Kidney capillary endothelial cell (primary cell): ENCODE measurements around the gene RPS6KA1.
"Not testable (repeated sequence)": the region's sequence is repeated elsewhere in the genome, so short reads cannot be mapped to it uniquely, and the experiment has no call there.

Experiments
- DNase-seq: peaks from one replicate; pipeline ENCODE4 v3.0.0-alpha.2; 2018; ENCODE audit warnings: low spot score

RPS6KA1 gene

DNA sequence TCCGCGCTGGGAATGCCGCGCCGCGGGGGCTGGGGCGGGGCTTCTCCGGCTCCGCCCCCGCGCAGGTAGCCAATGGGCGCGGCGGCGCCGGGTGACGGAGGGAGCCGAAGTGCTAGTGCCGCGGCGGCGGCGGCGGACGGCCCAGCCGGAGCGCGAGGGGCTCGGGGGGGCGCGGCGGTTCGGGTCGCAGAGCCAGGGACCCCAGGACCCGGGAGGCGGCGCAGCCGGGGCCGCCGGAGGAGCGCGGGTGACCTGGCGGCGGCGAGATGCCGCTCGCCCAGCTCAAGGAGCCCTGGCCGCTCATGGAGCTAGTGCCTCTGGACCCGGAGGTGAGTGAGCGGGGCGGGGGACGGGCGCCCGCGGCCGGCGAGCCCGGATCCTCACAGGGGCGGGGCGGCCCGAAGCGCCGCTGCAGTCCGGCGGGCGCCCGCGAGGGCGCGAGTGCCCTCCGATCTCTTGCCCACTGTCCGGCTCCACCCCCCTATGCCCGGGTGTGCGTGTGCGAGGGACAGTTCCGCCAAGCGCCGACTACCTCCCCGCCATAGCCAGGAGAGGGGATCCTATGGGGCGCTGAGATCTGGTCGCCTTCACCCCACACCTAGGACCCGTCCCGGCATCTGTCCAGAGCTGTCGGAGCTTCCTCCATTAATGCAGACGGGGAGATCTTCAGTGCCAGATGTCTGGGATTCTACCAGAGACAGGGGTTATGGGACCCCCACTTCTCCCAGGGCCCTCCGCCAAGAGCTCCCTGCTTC lies at the start of gene RPS6KA1:
Gene RPS6KA1 (plus strand): TSS at position 107 of the 755 bp plus-strand sequence. CDS start 160 bp downstream, at position 267.
- DNase-seq = no peak

DNA sequence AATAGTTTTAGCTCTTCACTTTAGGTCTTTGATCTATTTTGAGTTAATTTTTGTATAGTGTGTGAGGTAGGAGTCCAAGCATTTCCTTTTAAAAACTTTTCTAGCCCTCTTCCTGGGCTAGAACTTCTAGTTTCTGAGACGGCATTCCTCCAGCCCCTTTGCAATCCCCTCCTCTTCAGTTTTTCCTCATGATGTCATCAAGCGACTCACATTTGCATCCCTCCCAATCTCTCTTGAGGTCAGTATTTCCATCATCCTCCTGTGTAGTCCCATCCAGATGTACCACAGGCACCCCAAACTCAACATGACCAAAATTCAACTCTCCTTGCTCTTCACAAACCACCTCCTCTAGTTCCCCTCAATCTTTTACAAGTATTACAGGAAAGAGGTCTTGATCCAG lies 46.6 kb upstream of the RPS6KA1 start:
- no peak for DNase-seq

DNA sequence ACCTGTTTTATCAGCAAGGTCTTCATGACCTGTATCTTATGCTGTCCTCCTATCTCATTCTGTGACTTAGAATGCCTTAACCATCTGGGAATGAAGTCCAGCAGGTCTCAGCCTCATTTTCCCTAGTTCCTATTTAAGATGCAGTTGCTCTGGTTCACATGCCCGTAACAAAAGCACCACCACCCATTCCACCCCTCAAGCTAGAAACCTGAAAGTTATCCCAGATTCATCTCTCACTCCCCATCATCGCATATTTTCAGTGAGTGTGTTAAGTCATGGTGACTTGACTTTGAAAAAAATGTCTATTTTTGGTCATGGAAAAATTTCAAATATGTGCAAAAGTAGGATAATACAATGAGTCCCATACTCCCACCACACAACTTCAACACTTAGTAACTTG lies 45.6 kb upstream of the RPS6KA1 start:
- no peak for DNase-seq

GRCh38 chr1:26490155-26490554 lies 39.4 kb upstream of the RPS6KA1 start:
- no peak for DNase-seq

DNA sequence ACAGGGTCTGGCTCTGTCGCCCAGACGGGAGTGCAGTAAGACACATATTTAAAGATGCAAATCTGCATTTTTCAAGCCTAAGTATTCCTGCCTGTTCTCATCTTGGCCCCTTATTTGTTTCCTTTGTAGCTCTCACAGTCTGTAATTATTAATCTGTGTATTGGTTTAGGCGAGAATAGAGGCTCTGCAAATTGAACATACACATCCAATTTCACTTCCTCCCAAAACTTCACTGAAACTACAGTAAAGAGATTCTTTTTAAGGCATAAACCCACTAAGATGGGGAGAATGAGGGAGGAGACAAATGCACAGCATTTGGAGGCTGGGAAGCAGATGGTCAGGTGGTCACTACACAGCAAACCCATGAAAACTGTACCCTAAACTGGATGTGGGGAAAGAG lies 36.3 kb upstream of the RPS6KA1 start:
- no peak for DNase-seq

DNA sequence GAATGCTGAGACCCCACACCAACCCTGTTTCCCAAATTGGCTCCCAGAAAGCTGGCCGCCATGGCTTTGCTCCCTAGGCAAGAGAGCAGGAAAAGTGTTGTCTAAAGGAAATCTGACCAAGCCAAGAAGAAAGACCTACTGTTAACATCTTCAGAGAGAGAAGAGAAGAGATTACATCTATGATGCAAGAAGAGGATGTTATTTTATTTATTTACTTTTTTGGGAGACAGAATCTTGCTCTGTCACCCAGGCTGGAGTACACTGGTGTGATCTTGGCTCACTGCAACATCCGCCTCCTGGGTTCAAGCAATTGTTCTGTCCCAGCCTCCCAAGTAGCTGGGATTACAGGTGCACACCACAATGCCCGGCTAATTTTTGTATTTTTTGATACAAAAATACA lies 35.6 kb upstream of the RPS6KA1 start:
- DNase-seq = no peak

DNA sequence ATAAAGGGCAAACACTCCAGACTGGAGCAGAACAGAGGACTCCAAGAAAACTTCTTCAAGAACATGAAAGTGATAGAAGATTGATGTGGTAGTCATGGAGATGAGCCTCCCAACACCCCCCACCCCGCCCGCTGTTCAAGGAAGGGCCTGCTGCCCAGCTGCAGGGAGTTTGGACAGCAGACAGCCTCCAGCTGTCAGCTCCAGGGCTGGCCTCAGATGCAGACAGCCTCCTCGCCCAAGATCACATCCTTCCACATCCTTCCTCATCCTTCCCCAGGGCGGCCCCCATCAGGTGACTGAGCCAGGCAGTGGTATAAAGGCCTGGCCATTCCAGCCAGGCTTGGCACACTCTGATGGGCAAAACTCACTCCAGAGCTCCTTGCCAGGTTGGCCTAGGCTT lies 32.7 kb upstream of the RPS6KA1 start:
- DNase-seq = no peak

DNA sequence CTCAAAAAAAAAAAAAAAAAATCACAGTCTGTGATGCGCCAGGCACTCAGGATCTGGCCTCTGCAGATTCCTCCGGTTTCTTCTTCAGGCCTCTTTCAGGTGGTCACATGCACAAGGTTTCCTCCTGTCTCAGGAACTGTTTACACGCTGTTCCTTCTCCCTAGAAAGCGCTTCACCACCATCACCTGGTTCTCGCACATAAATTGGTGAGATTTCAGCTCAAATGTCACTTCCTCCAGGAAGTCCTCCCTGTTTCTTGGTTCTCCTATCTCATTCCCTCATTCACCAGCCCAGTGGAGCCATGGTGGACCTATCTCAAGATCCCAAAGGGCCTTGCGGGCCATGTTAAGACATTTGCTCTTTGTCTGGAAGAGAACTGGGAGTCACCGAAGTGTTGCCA lies 30.7 kb upstream of the RPS6KA1 start:
- no peak for DNase-seq

- DNase-seq = peak; percentile 59
Observed at GRCh38 chr1:26500488-26501175, 28.9 kb upstream of the RPS6KA1 start.

DNA sequence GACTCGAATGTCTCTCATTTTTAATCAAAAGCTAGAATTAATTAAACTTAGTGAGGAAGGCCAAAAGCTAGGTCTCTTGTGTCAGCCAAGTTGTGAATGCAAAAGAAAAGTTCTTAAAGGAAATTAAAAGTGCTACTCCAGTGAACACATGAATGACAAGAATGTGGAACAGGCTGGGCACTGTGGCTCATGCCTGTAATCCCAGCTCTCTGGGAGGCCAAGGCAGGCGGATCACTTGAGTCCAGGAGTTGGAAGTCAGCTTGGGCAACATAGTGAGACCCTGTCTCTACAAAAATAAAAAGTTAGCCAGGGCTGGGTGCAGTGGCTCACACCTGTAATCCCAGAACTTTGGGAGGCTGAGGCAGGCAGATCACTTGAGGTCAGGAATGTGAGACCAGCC lies 18.9 kb upstream of the RPS6KA1 start:
- DNase-seq = not testable (repeated sequence)

- DNase-seq = not testable (repeated sequence)
Observed at GRCh38 chr1:26515836-26516235, 13.7 kb upstream of the RPS6KA1 start.

DNA sequence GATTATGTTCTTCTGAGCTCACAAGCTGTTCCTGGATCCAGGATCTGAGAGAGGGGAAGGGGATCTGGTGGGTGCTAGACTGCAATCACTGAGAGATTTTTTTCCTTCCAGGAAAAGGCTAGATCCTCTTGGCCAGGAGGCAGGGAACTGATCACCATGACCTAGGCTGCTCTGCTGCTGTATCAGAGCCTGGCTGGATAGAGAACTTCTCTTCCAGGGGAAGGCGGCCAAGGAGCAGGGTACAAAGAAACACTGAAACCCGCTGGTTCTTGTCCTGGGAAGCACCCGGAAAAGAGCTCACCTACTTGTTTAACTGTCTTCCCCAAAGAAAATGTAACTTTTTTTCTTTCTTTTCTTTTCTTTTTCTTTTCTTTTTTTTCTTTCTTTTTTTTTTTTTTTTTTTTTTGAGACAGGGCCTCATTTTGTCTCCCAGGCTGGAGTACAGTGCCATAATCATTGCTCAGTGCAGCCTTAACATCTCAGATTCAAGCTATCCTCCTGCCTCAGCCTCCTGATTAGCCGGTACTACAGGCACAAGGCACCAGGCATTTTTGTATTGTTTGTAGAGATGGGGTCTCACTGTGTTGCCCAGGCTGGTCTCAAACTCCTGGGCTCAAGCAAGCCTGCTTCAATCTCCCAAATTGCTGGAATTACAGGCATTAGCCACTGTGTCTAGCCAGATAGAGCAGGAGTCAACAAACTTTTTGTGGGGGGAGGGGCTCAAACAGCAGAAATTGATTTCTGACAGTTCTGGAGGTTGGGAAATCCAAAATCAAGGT lies 12.4 kb upstream of the RPS6KA1 start:
- DNase-seq = no peak

DNA sequence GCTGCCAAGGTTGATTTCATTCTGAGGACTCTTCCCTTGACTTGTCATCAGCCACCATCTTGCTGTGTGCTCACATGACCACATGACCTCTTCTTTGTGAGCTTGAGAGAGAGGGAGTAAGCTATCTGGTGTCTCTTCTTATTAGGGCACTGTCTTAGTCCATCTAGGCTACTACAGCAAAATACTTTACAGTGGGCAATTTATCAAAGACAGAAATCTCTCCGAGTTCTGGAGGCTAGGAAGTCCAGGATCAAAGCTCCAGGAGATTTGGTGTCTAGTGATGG lies 11.9 kb upstream of the RPS6KA1 start:
- no peak for DNase-seq

DNA sequence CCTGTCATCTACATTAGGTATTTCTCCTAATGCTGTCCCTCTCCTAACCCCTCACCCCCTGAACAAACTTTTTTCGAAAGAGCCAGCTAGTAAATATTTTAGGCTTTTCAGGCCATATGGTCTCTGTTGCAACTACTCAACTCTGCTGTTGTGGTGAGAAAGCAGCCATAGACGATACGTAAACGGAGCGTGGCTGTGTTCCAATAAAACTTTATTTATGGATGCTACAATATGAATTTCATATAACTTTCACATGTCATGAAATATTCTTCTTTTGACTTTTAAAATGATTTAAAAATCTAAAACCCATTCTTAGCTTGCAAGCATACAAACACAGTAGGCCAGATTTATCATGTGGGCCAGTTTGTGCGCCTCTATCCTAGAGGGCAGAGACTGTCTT lies 11.2 kb upstream of the RPS6KA1 start:
- DNase-seq = no peak

DNA sequence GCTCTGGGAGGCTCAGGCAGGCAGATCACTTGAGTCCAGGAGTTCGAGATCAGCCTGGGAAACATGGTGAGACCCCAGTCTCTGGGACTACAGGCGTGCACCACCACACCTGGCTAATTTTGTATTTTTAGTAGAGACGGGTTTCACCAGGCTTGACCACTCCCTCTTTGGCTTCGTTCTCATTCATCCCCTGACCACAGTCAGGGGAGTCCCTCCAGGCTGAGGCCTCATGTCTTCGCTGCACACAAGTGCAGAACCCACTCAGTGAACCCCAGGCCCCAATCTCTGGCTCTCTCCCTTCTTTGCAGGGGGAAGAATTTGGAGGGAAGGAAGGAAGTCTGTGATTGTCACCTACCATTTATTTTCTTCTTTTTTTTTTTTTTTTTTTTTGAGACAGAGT lies 9.2 kb upstream of the RPS6KA1 start:
- DNase-seq = no peak

DNA sequence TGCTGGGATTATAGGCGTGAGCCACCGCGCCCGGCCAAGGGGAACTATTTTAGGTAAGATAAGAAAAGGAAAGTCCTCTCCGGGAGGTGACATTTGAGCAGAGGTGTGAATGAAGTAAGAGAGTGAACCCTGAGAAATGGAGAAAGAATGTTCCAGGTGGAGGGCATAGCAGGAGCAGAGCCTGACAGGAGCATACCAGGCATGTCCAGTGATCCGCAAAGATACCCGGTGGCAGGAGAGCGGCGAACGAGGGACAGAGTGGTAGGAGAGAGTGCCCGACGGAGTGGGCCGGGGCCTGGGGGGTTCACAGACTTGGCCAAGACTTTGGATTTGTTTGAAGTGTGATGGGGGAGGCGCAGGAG lies 7.9 kb upstream of the RPS6KA1 start:
- no peak for DNase-seq

DNA sequence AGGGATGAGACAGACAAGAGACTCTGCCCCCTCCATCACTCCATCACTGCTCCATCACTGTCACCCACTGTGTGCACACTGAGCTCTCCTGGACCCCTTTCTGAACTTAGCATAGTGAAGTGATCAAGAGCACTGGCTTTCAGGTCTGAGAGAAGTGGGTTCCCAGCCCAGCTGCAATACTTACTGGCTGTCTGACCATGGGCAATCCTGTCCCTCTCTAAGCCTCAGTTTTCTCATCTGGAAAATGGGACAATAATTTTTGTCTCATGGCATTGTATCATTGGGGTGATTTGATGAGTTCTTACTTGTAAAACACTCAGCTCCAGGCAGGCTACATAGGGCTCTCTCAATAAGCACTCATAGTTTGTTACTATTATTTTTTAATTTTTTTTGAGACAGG lies 7.5 kb upstream of the RPS6KA1 start:
- no peak for DNase-seq

- DNase-seq = no peak
Observed at GRCh38 chr1:26524181-26524580, 5.4 kb upstream of the RPS6KA1 start.

DNA sequence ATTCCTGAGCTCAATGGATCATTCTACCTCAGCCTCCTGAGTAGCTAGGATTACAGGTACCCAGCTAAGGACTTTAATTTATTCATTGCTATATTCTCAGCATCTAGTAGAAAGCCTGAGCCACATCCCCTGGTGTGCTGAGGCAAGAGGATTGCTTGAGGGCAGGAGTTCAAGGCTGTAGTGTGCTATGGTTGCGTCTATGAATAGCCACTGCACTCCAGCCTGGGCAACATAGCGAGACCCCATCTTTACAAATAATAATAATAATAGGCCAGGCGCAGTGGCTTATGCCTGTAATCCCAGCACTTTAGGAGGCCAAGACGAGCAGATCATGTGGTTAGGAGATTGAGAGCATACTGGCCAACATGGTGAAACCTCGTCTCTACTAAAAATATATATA lies 3.3 kb upstream of the RPS6KA1 start:
- no peak for DNase-seq

DNA sequence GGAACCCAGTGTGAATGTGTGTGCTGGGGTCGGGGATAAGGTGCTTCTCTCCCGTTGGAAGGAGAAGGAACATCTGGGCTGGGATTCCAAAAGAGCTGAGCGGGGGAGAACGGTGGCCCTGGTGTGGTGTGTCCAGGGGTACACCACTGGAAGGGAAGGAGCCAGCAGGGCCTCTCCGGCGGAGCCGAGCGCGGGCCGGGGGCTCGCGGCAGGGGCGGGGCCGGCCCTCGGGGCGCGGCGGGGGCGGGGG lies 231 bp upstream of the RPS6KA1 start:
- DNase-seq = no peak

GRCh38 chr1:26530410-26530894 lies 891 bp downstream of the RPS6KA1 start:
- no peak for DNase-seq

- DNase-seq = no peak
Observed at GRCh38 chr1:26530895-26531598, 1.5 kb downstream of the RPS6KA1 start.

- no peak for DNase-seq
Observed at GRCh38 chr1:26531651-26532131, 2.1 kb downstream of the RPS6KA1 start.
